Central memory CD8-positive, alpha-beta T cell (primary cell): ENCODE results near the gene ADPRM.
A peak's percentile ranks its signal among the peaks of the same experiment; 100 is the strongest.
"Not testable (repeated sequence)": the region's sequence is repeated elsewhere in the genome, so short reads cannot be mapped to it uniquely, and the experiment has no call there.

Experiments used
- ATAC-seq: fragments of 150-1000 bp; cut with Tn5 transposase; replicated peaks from 2 replicates; pipeline ENCODE4 v1.10.0; 2022; ENCODE audit warnings: mild to moderate bottlenecking, moderate FRiP score, moderate number of reproducible peaks; ENCODE audit not compliant: poor library complexity, severe bottlenecking; ENCODE audit errors: extremely low read depth
- DNase-seq, 2 donors: peaks; one replicate each; pipeline ENCODE4 v3.0.0; 2021; ENCODE audit warnings: low spot score in 2 of 2
- H3K27ac Mint-ChIP-seq: one replicate; pipeline ENCODE4 v1.8.0; 2022; ENCODE audit warnings: low read depth, mild to moderate bottlenecking, moderate library complexity, mixed read lengths
- H3K27me3 Mint-ChIP-seq: one replicate; pipeline ENCODE4 v1.8.0; 2022; ENCODE audit warnings: mixed read lengths
- H3K36me3 Mint-ChIP-seq: one replicate; pipeline ENCODE4 v1.8.0; 2022; ENCODE audit warnings: mild to moderate bottlenecking, moderate library complexity, mixed read lengths; ENCODE audit not compliant: insufficient read depth
- H3K4me1 Mint-ChIP-seq: one replicate; pipeline ENCODE4 v1.8.0; 2022; ENCODE audit warnings: mixed read lengths
- H3K4me3 Mint-ChIP-seq: one replicate; pipeline ENCODE4 v1.8.0; 2022; ENCODE audit warnings: mild to moderate bottlenecking, moderate library complexity, mixed read lengths
- H3K9me3 Mint-ChIP-seq: one replicate; pipeline ENCODE4 v1.8.0; 2022; ENCODE audit warnings: mixed read lengths

The ADPRM gene

GRCh38 chr17:10716218-10716617 is 18.8 kb downstream of the ADPRM start:
- peaks cover 19% of the 10 kb centered on the region for H3K36me3 Mint-ChIP-seq
- no peaks in the 10 kb centered on the region for H3K9me3 Mint-ChIP-seq
- no peak overlapping the region for H3K4me3 Mint-ChIP-seq
- H3K27ac Mint-ChIP-seq: peak overlapping the region; percentile 29
- DNase-seq (no peak), ATAC-seq (no peak)
- no peaks in the 10 kb centered on the region for H3K4me1 Mint-ChIP-seq
- no peaks in the 10 kb centered on the region for H3K27me3 Mint-ChIP-seq

GRCh38 chr17:10718547-10718946 is 21.2 kb downstream of the ADPRM start:
- ATAC-seq (no peak), DNase-seq (no peak)
- Mint-ChIP-seq H3K4me3 (no peak overlapping the region), H3K4me1 (no peaks in the 10 kb centered on the region), H3K27ac (peak overlapping the region; percentile 35), H3K27me3 (no peaks in the 10 kb centered on the region), H3K9me3 (no peaks in the 10 kb centered on the region), H3K36me3 (peaks cover 6% of the 10 kb centered on the region)

GRCh38 chr17:10724546-10725195 is 27.3 kb downstream of the ADPRM start:
- no peak for ATAC-seq
- H3K27me3 Mint-ChIP-seq: peaks cover under 1% of the 10 kb centered on the region
- H3K27ac Mint-ChIP-seq: no peak overlapping the region
- peaks cover 2% of the 10 kb centered on the region for H3K36me3 Mint-ChIP-seq
- DNase-seq: no peak
- no peaks in the 10 kb centered on the region for H3K4me1 Mint-ChIP-seq
- H3K4me3 Mint-ChIP-seq: no peak overlapping the region
- no peaks in the 10 kb centered on the region for H3K9me3 Mint-ChIP-seq

- peaks cover 5% of the 10 kb centered on the region for H3K4me1 Mint-ChIP-seq
- ATAC-seq: no peak
- H3K9me3 Mint-ChIP-seq: no peaks in the 10 kb centered on the region
These were observed 27.9 kb downstream of the ADPRM start for GRCh38 chr17:10725262-10725661.

GRCh38 chr17:10726196-10726595 is 28.8 kb downstream of the ADPRM start:
- ATAC-seq: no peak
- Mint-ChIP-seq H3K4me1 (peaks cover 6% of the 10 kb centered on the region), H3K9me3 (no peaks in the 10 kb centered on the region), H3K4me3 (no peak overlapping the region), H3K27me3 (peaks cover 15% of the 10 kb centered on the region), H3K36me3 (peaks cover under 1% of the 10 kb centered on the region), H3K27ac (no peak overlapping the region)
- no peak for DNase-seq

More at GRCh38 chr17:10725262-10725661, 27.9 kb downstream of the ADPRM start:
- DNase-seq: no peak
- Mint-ChIP-seq H3K36me3 (peaks cover 2% of the 10 kb centered on the region), H3K4me3 (no peak overlapping the region), H3K27ac (no peak overlapping the region), H3K27me3 (peaks cover 7% of the 10 kb centered on the region)

GRCh38 chr17:10727192-10727591 is 29.8 kb downstream of the ADPRM start:
- no peak overlapping the region for H3K4me3 Mint-ChIP-seq
- peaks cover 6% of the 10 kb centered on the region for H3K4me1 Mint-ChIP-seq
- peaks cover 22% of the 10 kb centered on the region for H3K27me3 Mint-ChIP-seq
- ATAC-seq (no peak), DNase-seq (no peak)
- H3K9me3 Mint-ChIP-seq: no peaks in the 10 kb centered on the region
- no peaks in the 10 kb centered on the region for H3K36me3 Mint-ChIP-seq
- H3K27ac Mint-ChIP-seq: no peak overlapping the region

- ATAC-seq: no peak
- no peak for DNase-seq
- Mint-ChIP-seq H3K4me3 (no peak overlapping the region), H3K4me1 (peaks cover 6% of the 10 kb centered on the region), H3K27ac (no peak overlapping the region), H3K36me3 (no peaks in the 10 kb centered on the region), H3K27me3 (peaks cover 30% of the 10 kb centered on the region), H3K9me3 (no peaks in the 10 kb centered on the region)
These were observed 31.0 kb downstream of the ADPRM start for GRCh38 chr17:10728331-10728892.

GRCh38 chr17:10729334-10730193 is 32.2 kb downstream of the ADPRM start, which contains the start of gene TMEM220:
Gene TMEM220, minus strand, starts transcription at chr17:10730023. Its CDS starts 172 bp downstream, at chr17:10729851.
- H3K9me3 Mint-ChIP-seq: no peaks in the 10 kb centered on the region

GRCh38 chr17:10730247-10730646 is 32.9 kb downstream of the ADPRM start:
- not testable (repeated sequence) for H3K4me1 Mint-ChIP-seq, ATAC-seq, H3K9me3 Mint-ChIP-seq, DNase-seq, H3K36me3 Mint-ChIP-seq
- Mint-ChIP-seq H3K27me3 (peaks cover 40% of the 10 kb centered on the region), H3K4me3 (peak overlapping the region; percentile 87), H3K27ac (peak overlapping the region; percentile 68)

More at GRCh38 chr17:10729334-10730193, 32.2 kb downstream of the ADPRM start, which contains the start of gene TMEM220:
- H3K36me3 Mint-ChIP-seq: no peaks in the 10 kb centered on the region
- H3K27me3 Mint-ChIP-seq: peaks cover 33% of the 10 kb centered on the region
- H3K27ac Mint-ChIP-seq: peak within 1 kb of the TSS; percentile 68
- DNase-seq (no peak), ATAC-seq (peak; percentile 52)
- peak within 1 kb of the TSS; percentile 87 for H3K4me3 Mint-ChIP-seq
- H3K4me1 Mint-ChIP-seq: peaks cover 6% of the 10 kb centered on the region

- H3K27ac Mint-ChIP-seq: no peak overlapping the region
- peaks cover 52% of the 10 kb centered on the region for H3K27me3 Mint-ChIP-seq
- no peaks in the 10 kb centered on the region for H3K9me3 Mint-ChIP-seq
- H3K36me3 Mint-ChIP-seq: no peaks in the 10 kb centered on the region
- ATAC-seq: no peak
- no peak overlapping the region for H3K4me3 Mint-ChIP-seq
- H3K4me1 Mint-ChIP-seq: peaks cover 6% of the 10 kb centered on the region
- no peak for DNase-seq
These were observed 34.0 kb downstream of the ADPRM start for GRCh38 chr17:10731408-10731879.

GRCh38 chr17:10732121-10732520 is 34.7 kb downstream of the ADPRM start:
- not testable (repeated sequence) for H3K4me1 Mint-ChIP-seq, DNase-seq, H3K36me3 Mint-ChIP-seq, H3K9me3 Mint-ChIP-seq, H3K4me3 Mint-ChIP-seq, H3K27ac Mint-ChIP-seq, ATAC-seq
- peaks cover 59% of the 10 kb centered on the region for H3K27me3 Mint-ChIP-seq

GRCh38 chr17:10733666-10734065 is 36.3 kb downstream of the ADPRM start:
- Mint-ChIP-seq H3K27ac (no peak overlapping the region), H3K4me1 (peaks cover 12% of the 10 kb centered on the region), H3K4me3 (no peak overlapping the region), H3K9me3 (no peaks in the 10 kb centered on the region), H3K27me3 (peaks cover 63% of the 10 kb centered on the region), H3K36me3 (no peaks in the 10 kb centered on the region)
- DNase-seq (no peak), ATAC-seq (no peak)
